Activated T-helper 1 cell treated with Interleukin-2 at 50 U/mL for 16 hours (primary cell): ENCODE data around the gene PRKCA.

Experiments
- DNase-seq: peaks from one replicate; pipeline ENCODE4 v3.0.0-alpha.2; 2020; ENCODE audit warnings: low read depth

Gene PRKCA

GRCh38 chr17:66625311-66625767, 322.9 kb downstream of the PRKCA start:
- DNase-seq: no peak

GRCh38 chr17:66627985-66628384, 325.6 kb downstream of the PRKCA start:
- no peak for DNase-seq

GRCh38 chr17:66629762-66630161, 327.3 kb downstream of the PRKCA start:
- no peak for DNase-seq

GRCh38 chr17:66630379-66630778, 328.0 kb downstream of the PRKCA start:
- DNase-seq: no peak

GRCh38 chr17:66630828-66631472, 328.5 kb downstream of the PRKCA start:
- DNase-seq: no peak

GRCh38 chr17:66632731-66633130, 330.3 kb downstream of the PRKCA start:
- DNase-seq: no peak

GRCh38 chr17:66633317-66633965, 331.0 kb downstream of the PRKCA start:
- DNase-seq: no peak

- no peak for DNase-seq
These were observed 331.8 kb downstream of the PRKCA start for GRCh38 chr17:66634193-66634592.

GRCh38 chr17:66635386-66636045, 333.1 kb downstream of the PRKCA start:
- no peak for DNase-seq

- DNase-seq: no peak
These were observed 333.7 kb downstream of the PRKCA start for GRCh38 chr17:66636111-66636510.

GRCh38 chr17:66637491-66637890, 335.1 kb downstream of the PRKCA start:
- DNase-seq: no peak

- DNase-seq: no peak
These were observed 336.5 kb downstream of the PRKCA start for GRCh38 chr17:66638707-66639479.

- no peak for DNase-seq
These were observed 341.6 kb downstream of the PRKCA start for GRCh38 chr17:66643815-66644710.

GRCh38 chr17:66645259-66645658, 342.8 kb downstream of the PRKCA start:
- no peak for DNase-seq

GRCh38 chr17:66647391-66647983, 345.1 kb downstream of the PRKCA start:
- no peak for DNase-seq

- DNase-seq: no peak
These were observed 347.6 kb downstream of the PRKCA start for GRCh38 chr17:66649818-66650543.

GRCh38 chr17:66650544-66650877, 348.1 kb downstream of the PRKCA start:
- DNase-seq: no peak

- DNase-seq: no peak
These were observed 350.6 kb downstream of the PRKCA start for GRCh38 chr17:66652840-66653507.

- no peak for DNase-seq
These were observed 351.8 kb downstream of the PRKCA start for GRCh38 chr17:66654106-66654740.
